SK-N-SH (cell line): ENCODE data around the gene PTK6. TPM values are rescaled to one million over a fixed set of nuclear protein-coding genes. Genes with fewer than 3 reads are reported as not detected.

Experiments
- CTCF ChIA-PET: fragments of 300-600, 350-600 bp; formaldehyde crosslinking; extraction: SDS; loops from one replicate; lab custom pipeline; 2021; lab: Yijun Ruan, JAX
- POLR2A ChIA-PET: fragments of 350-600 bp; sonication (Branson Sonifier 250); formaldehyde crosslinking; extraction: SDS; loops from one replicate; lab custom pipeline; 2020; ENCODE audit warnings: antibody characterized with exemption, inconsistent platforms; lab: Yijun Ruan, JAX
- DNase-seq: peaks from one replicate; pipeline ENCODE4 v3.0.0; 2012
- H2AFZ ChIP-seq: fragments of 200-600 bp; sonication (generic); 2 replicates; pipeline ENCODE4 v1.8.1; 2016; ENCODE audit warnings: antibody characterized with exemption, mild to moderate bottlenecking, low read depth
- H3F3A ChIP-seq: fragments of 200-600 bp; sonication (generic); replicated peaks from 2 replicates; pipeline ENCODE3; 2016; ENCODE audit warnings: antibody characterized with exemption, mild to moderate bottlenecking; ENCODE audit not compliant: insufficient read depth
- H3K27ac ChIP-seq, 2 experiments: fragments of 200-500 bp in 1 of 2; fragments of 200-600 bp in 1 of 2; sonication (Bioruptor generic) in 1 of 2; sonication (generic), shearing (Covaris generic) in 1 of 2; 2 replicates each; pipeline versions ENCODE4 v1.5.1 to v1.6.1; 2014 to 2016; ENCODE audit warnings: low read depth in 2 of 2, inconsistent platforms in 1 of 2, low read length in 1 of 2, mild to moderate bottlenecking in 1 of 2, mixed read lengths in 1 of 2
- H3K27me3 ChIP-seq: fragments of 200-600 bp; sonication (generic), shearing (Covaris generic); 2 replicates; pipeline ENCODE4 v1.6.1; 2016; ENCODE audit warnings: mixed run types; ENCODE audit not compliant: insufficient read depth
- H3K36me3 ChIP-seq, 2 experiments: fragments of 200-500 bp in 1 of 2; fragments of 200-600 bp in 1 of 2; sonication (Bioruptor generic) in 1 of 2; sonication (generic) in 1 of 2; replicated peaks in 1 of 2; 2 replicates each; pipeline versions ENCODE3 to v1.5.1; 2014 to 2016; ENCODE audit warnings: low read length in 1 of 2, mild to moderate bottlenecking in 1 of 2; ENCODE audit not compliant: insufficient read depth in 2 of 2, control insufficient read depth in 1 of 2
- H3K4me1 ChIP-seq, 2 experiments: fragments of 200-500 bp in 1 of 2; fragments of 200-600 bp in 1 of 2; sonication (Bioruptor generic) in 1 of 2; sonication (generic), shearing (Covaris generic) in 1 of 2; 2 replicates each; pipeline versions ENCODE4 v1.5.1 to v1.6.1; 2014 to 2016; ENCODE audit warnings: low read depth in 1 of 2, low read length in 1 of 2, mixed run types in 1 of 2; ENCODE audit not compliant: insufficient read depth in 2 of 2, control insufficient read depth in 1 of 2
- H3K4me2 ChIP-seq: fragments of 200-600 bp; sonication (generic), shearing (Covaris generic); 2 replicates; pipeline ENCODE4 v1.6.1; 2017; ENCODE audit warnings: mixed run types
- H3K4me3 ChIP-seq, 2 experiments: fragments of 200-500 bp in 1 of 2; fragments of 200-600 bp in 1 of 2; sonication (Bioruptor generic) in 1 of 2; sonication (generic), shearing (Covaris generic) in 1 of 2; 2 replicates each; pipeline versions ENCODE4 v1.5.1 to v1.8.1; 2014 to 2016; ENCODE audit warnings: low read depth in 2 of 2, inconsistent platforms in 1 of 2, low read length in 1 of 2, mild to moderate bottlenecking in 1 of 2, mixed read lengths in 1 of 2, moderate library complexity in 1 of 2
- H3K79me2 ChIP-seq: fragments of 200-600 bp; sonication (generic); 2 replicates; pipeline ENCODE4 v1.8.1; 2017; ENCODE audit warnings: mild to moderate bottlenecking; ENCODE audit not compliant: insufficient read depth
- H3K9ac ChIP-seq: fragments of 200-600 bp; sonication (generic); 2 replicates; pipeline ENCODE4 v1.6.1; 2017; ENCODE audit warnings: mixed run types
- H3K9me2 ChIP-seq: fragments of 200-600 bp; sonication (generic); 2 replicates; pipeline ENCODE4 v1.6.1; 2017; ENCODE audit warnings: mixed run types
- H3K9me3 ChIP-seq: fragments of 200-600 bp; sonication (generic); 2 replicates; pipeline ENCODE4 v1.6.1; 2017; ENCODE audit warnings: mixed run types, mild to moderate bottlenecking, moderate library complexity
- H4K20me1 ChIP-seq: fragments of 200-600 bp; sonication (generic); 2 replicates; pipeline ENCODE4 v1.6.1; 2017; ENCODE audit warnings: mild to moderate bottlenecking, mixed run types; ENCODE audit not compliant: insufficient read depth
- EP300 ChIP-seq, 2 experiments: IDR thresholded peaks; 2 replicates each; pipeline versions ENCODE4 v1.4.0 to v1.6.1; 2012; ENCODE audit warnings: borderline replicate concordance in 1 of 2, low read depth in 1 of 2, low read length in 1 of 2
- EZH2phosphoT487 ChIP-seq: fragments of 200-600 bp; sonication (generic); IDR thresholded peaks from 2 replicates; pipeline ENCODE4 v1.6.1; 2017; ENCODE audit warnings: low read depth, mixed run types, mild to moderate bottlenecking, antibody characterized with exemption, moderate library complexity, borderline replicate concordance
- FOSL2 ChIP-seq: IDR thresholded peaks from 2 replicates; pipeline ENCODE4 v1.4.0; 2012; ENCODE audit warnings: low read depth, mild to moderate bottlenecking, moderate library complexity, borderline replicate concordance
- FOXM1 ChIP-seq: IDR thresholded peaks from 2 replicates; pipeline ENCODE4 v1.4.0; 2012; ENCODE audit warnings: low read depth, mild to moderate bottlenecking
- GABPA ChIP-seq: IDR thresholded peaks from 2 replicates; pipeline ENCODE4 v1.4.0; 2012; ENCODE audit warnings: low read depth, mild to moderate bottlenecking
- MEF2A ChIP-seq: IDR thresholded peaks from 2 replicates; pipeline ENCODE4 v1.4.0; 2012; ENCODE audit warnings: low read depth, borderline replicate concordance
- NFIC ChIP-seq: IDR thresholded peaks from 2 replicates; pipeline ENCODE4 v1.4.0; 2012; ENCODE audit warnings: borderline replicate concordance
- RAD21 ChIP-seq: IDR thresholded peaks from 2 replicates; pipeline ENCODE4 v1.6.1; 2012; ENCODE audit warnings: mild to moderate bottlenecking, low read length
- RCOR1 ChIP-seq: fragments of 150-350 bp; IDR thresholded peaks from 2 replicates; pipeline ENCODE4 v1.6.1; 2017; ENCODE audit warnings: antibody characterized with exemption, low read length
- REST ChIP-seq: IDR thresholded peaks from 2 replicates; pipeline ENCODE4 v1.6.1; 2012; ENCODE audit warnings: mild to moderate bottlenecking, low read depth, low read length, moderate library complexity
- RFX5 ChIP-seq: IDR thresholded peaks from 2 replicates; pipeline ENCODE4 v1.6.1; 2012; ENCODE audit warnings: mild to moderate bottlenecking, improper control_type of control experiment, low read length
- SIN3A ChIP-seq: IDR thresholded peaks from 2 replicates; pipeline ENCODE4 v1.6.1; 2012; ENCODE audit warnings: low read depth, mild to moderate bottlenecking, low read length, moderate library complexity, borderline replicate concordance
- TAF1 ChIP-seq: IDR thresholded peaks from 2 replicates; pipeline ENCODE4 v1.6.1; 2012; ENCODE audit warnings: low read depth, mild to moderate bottlenecking, low read length, moderate library complexity, borderline replicate concordance
- TEAD4 ChIP-seq: IDR thresholded peaks from 2 replicates; pipeline ENCODE4 v1.4.0; 2012; ENCODE audit warnings: mild to moderate bottlenecking, borderline replicate concordance; ENCODE audit not compliant: insufficient read depth
- USF1 ChIP-seq: IDR thresholded peaks from 2 replicates; pipeline ENCODE4 v1.4.0; 2012; ENCODE audit warnings: low read depth, borderline replicate concordance
- WGBS: methylation state at CpG from one replicate; pipeline ENCODE4 v1.1.6; 2017; ENCODE audit warnings: low lambda C conversion rate; 5-methylcytosine and 5-hydroxymethylcytosine counted together
- polyA plus RNA-seq, 3 experiments: library from polyadenylated mRNA; depleted of rRNA; stranded (reverse); fragments of >200 nt; gene quantifications; 2 replicates each; pipeline ENCODE4 v1.2.3, GENCODE V29; 2012
- TF ChIP-seq, protein P1 (sequence below): IDR thresholded peaks from 2 replicates; pipeline ENCODE4 v1.4.0; 2012; ENCODE audit warnings: low read depth

PTK6 gene
- polyA plus RNA-seq, 1 of the 3 experiments (the other 2 are of a cell fraction), result 0.07 TPM

DNA sequence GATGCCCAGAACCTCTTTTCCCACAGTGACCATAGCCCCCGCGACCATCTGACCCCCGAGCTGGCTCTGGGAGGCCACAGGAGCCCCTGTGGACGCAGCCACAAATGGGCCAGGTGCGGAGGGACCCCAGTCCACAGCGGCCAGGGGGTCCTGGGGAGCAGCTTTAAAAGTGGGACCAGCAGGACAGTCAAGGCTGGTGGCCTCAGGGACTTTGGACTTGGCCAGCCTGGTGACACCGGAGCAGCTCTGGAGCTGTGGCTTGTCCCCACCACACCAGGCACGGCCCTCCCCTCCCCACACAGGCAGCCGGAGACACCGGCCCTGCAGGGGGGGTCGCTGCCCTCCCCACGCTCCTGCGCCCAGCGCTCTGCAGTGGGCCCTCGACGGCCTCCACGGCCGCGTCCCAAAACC lies 20.3 kb upstream of the PTK6 start:
- ChIA-PET CTCF (interaction anchor here (1.8 kb wide), 1 partner anchor 20 kb away, joined by 5 read pairs; no protein-coding TSS in a partner anchor), POLR2A (interaction anchor here (1.1 kb wide), 1 partner anchor 9 kb away, joined by 3 read pairs; no protein-coding TSS in a partner anchor)
- TF ChIP-seq NFIC (no peak), FOSL2 (no peak), TEAD4 (no peak), FOXM1 (no peak), TAF1 (no peak), USF1 (no peak), REST (no peak), MEF2A (no peak), GABPA (no peak), RAD21 (no peak), EZH2phosphoT487 (no peak), RFX5 (no peak), RCOR1 (no peak), EP300 (IDR thresholded peaks at IDR 0.05; ENCODE audit: borderline replicate concordance in 1 of 2, low read depth in 1 of 2, low read length in 1 of 2) (no peak), SIN3A (no peak)
- TF ChIP-seq, protein P1, sequence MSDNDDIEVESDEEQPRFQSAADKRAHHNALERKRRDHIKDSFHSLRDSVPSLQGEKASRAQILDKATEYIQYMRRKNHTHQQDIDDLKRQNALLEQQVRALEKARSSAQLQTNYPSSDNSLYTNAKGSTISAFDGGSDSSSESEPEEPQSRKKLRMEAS, result no peak
- Histone ChIP-seq H3K36me3 (peaks cover 0 to 11% of the 10 kb centered on the region in 2 experiments), H3K27ac (no peak overlapping the region), H3K9ac (no peak overlapping the region), H3K9me3 (no peaks in the 10 kb centered on the region), H3K9me2 (no peaks in the 10 kb centered on the region), H3F3A (peaks cover 4% of the 10 kb centered on the region), H3K4me2 (no peak overlapping the region), H4K20me1 (no peaks in the 10 kb centered on the region), H3K4me3 (no peak overlapping the region), H3K4me1 (peaks cover 0 to 14% of the 10 kb centered on the region in 2 experiments; a peak in 1 of 4 replicates), H3K79me2 (no peaks in the 10 kb centered on the region), H2AFZ (no peak overlapping the region), H3K27me3 (no peaks in the 10 kb centered on the region)
- WGBS, result 95% methylated on average over 7 of the region's 19 CpGs
- DNase-seq, result no peak
